Endometrial microvascular endothelial cells (primary cell): ENCODE measurements around the gene KCNN4. TPM values are rescaled to one million over a fixed set of nuclear protein-coding genes. Genes with fewer than 3 reads are reported as not detected.

Source experiments
- in situ Hi-C: cut with HindIII; loops from 2 replicates; pipeline ENCODE4 v1.10.0; 2017; ENCODE audit warnings: low sequenced_read_pairs, low pct_unique_long_range_greater_than_20kb; ENCODE audit errors: inconsistent ontology term
- total RNA-seq: library from RNA; depleted of rRNA; stranded (reverse); fragments of >200 nt; gene quantifications from one replicate; pipeline ENCODE4 v1.2.3, GENCODE V29; 2015; ENCODE audit errors: inconsistent ontology term

The KCNN4 gene
- total RNA-seq, 1 donor from 2014 or later: 17.4 TPM

GRCh38 chr19:43754503-43755255, 26.1 kb downstream of the KCNN4 start, which contains the start of gene SMG9:
Gene SMG9, minus strand, starts transcription at chr19:43754962. Its CDS starts 4,221 bp downstream, at chr19:43750741.
- in situ Hi-C loops: no loop called here

GRCh38 chr19:43754253-43754502, 26.6 kb downstream of the KCNN4 start:
- in situ Hi-C loops: no loop called here

GRCh38 chr19:43752287-43752875, 28.4 kb downstream of the KCNN4 start:
- in situ Hi-C loops: no loop called here

GRCh38 chr19:43751466-43752220, 29.1 kb downstream of the KCNN4 start:
- in situ Hi-C loops: no loop called here

- in situ Hi-C loops: no loop called here
These were observed 30.9 kb downstream of the KCNN4 start for GRCh38 chr19:43749898-43750297.

- in situ Hi-C loops: no loop called here
These were observed 31.6 kb downstream of the KCNN4 start for GRCh38 chr19:43749152-43749551.

- in situ Hi-C loops: no loop called here
These were observed 32.1 kb downstream of the KCNN4 start for GRCh38 chr19:43748685-43749084.

GRCh38 chr19:43748205-43748594, 32.6 kb downstream of the KCNN4 start:
- in situ Hi-C loops: no loop called here

- in situ Hi-C loops: no loop called here
These were observed 33.1 kb downstream of the KCNN4 start for GRCh38 chr19:43747557-43748204.

- in situ Hi-C loops: no loop called here
These were observed 37.7 kb downstream of the KCNN4 start for GRCh38 chr19:43743059-43743458.

GRCh38 chr19:43741075-43741825, 39.5 kb downstream of the KCNN4 start:
- in situ Hi-C loops: no loop called here

- in situ Hi-C loops: no loop called here
These were observed 41.1 kb downstream of the KCNN4 start for GRCh38 chr19:43739439-43740235.

- in situ Hi-C loops: no loop called here
These were observed 42.0 kb downstream of the KCNN4 start for GRCh38 chr19:43738780-43739211.

GRCh38 chr19:43735957-43736356, 44.8 kb downstream of the KCNN4 start:
- in situ Hi-C loops: no loop called here

GRCh38 chr19:43735013-43735412, 45.8 kb downstream of the KCNN4 start:
- in situ Hi-C loops: no loop called here

- in situ Hi-C loops: no loop called here
These were observed 48.9 kb downstream of the KCNN4 start for GRCh38 chr19:43731846-43732245.

- in situ Hi-C loops: no loop called here
These were observed 49.4 kb downstream of the KCNN4 start for GRCh38 chr19:43731346-43731745.

- in situ Hi-C loops: no loop called here
These were observed 50.9 kb downstream of the KCNN4 start for GRCh38 chr19:43729919-43730318.
